Sigmoid colon (tissue), 4 donors: ENCODE measurements around the gene CYB561.

ENCODE experiments used
- CTCF ChIP-seq, 4 experiments: fragments of 450-650 bp in 3 of 4; fragments of 200-600 bp in 1 of 4; IDR thresholded peaks; one replicate each; pipeline ENCODE4 v1.5.1; 2016 to 2019; ENCODE audit warnings: antibody characterized with exemption in 4 of 4, mild to moderate bottlenecking in 3 of 4, moderate library complexity in 2 of 4
- EP300 ChIP-seq, 4 donors: sonication (generic); formaldehyde crosslinking; IDR thresholded peaks; one replicate each; pipeline ENCODE4 v1.6.1; 2017; ENCODE audit warnings: antibody characterized with exemption in 4 of 4
- POLR2A ChIP-seq, 2 donors: fragments of 450-650 bp; IDR thresholded peaks; one replicate each; pipeline ENCODE4 v1.6.1; 2016; ENCODE audit warnings: antibody characterized with exemption in 2 of 2, mild to moderate bottlenecking in 2 of 2, moderate library complexity in 2 of 2
- POLR2AphosphoS5 ChIP-seq, 4 donors: sonication (generic); formaldehyde crosslinking; IDR thresholded peaks; one replicate each; pipeline ENCODE4 v1.6.1; 2017; ENCODE audit warnings: antibody characterized with exemption in 4 of 4

GRCh38 chr17:63441654-63442053, 4.5 kb downstream of the CYB561 start:
- TF ChIP-seq POLR2AphosphoS5 (IDR thresholded peaks at IDR 0.05), result no peak
- TF ChIP-seq CTCF (IDR thresholded peaks at IDR 0.05), result no peak
- TF ChIP-seq EP300 (IDR thresholded peaks at IDR 0.05), result no peak
- TF ChIP-seq POLR2A (IDR thresholded peaks at IDR 0.05), result no peak
